ENCODE data around the gene CYTL1. TPM values are rescaled to one million over a fixed set of nuclear protein-coding genes. Genes with fewer than 3 reads are reported as not detected.
A peak's percentile ranks its signal among the peaks of the same experiment; 100 is the strongest.

The CYTL1 gene
- total RNA-seq, 2 experiments from 2014 or later = not detected

GRCh38 chr4:5054532-5054931 lies 35.3 kb upstream of the CYTL1 start:
- intact Hi-C loops (cut with micrococcal nuclease) = no loop called here
- no peaks in the 10 kb centered on the region for H3K36me3 Mint-ChIP-seq (ENCODE audit: low read depth)
- no peak for ATAC-seq
- TF ChIP-seq CTCF (IDR thresholded peaks at IDR 0.05) = no peak
- H3K27me3 Mint-ChIP-seq = peaks cover 25% of the 10 kb centered on the region
- H3K4me3 Mint-ChIP-seq = no peak overlapping the region
- ChIA-PET POLR2A (no interaction called here), CTCF (interaction anchor here (1.0 to 1.2 kb wide), 2 partner anchors 61 to 305 kb away, joined by 3 read pairs; no protein-coding TSS in a partner anchor)
- peaks cover 13% of the 10 kb centered on the region for H3K4me1 Mint-ChIP-seq (ENCODE audit: low read depth)
- no peaks in the 10 kb centered on the region for H3K9me3 Mint-ChIP-seq
- no peak overlapping the region for H3K27ac Mint-ChIP-seq
- no peak for DNase-seq

- ATAC-seq = no peak
Observed at GRCh38 chr4:5052726-5053425, 33.6 kb upstream of the CYTL1 start.

GRCh38 chr4:5052204-5052702 lies 33.0 kb upstream of the CYTL1 start:
- ATAC-seq (no peak), DNase-seq (no peak)
- H3K36me3 Mint-ChIP-seq (ENCODE audit: low read depth) = no peaks in the 10 kb centered on the region
- peak overlapping the region; percentile 9 for H3K4me3 Mint-ChIP-seq
- peaks cover 35% of the 10 kb centered on the region for H3K27me3 Mint-ChIP-seq
- intact Hi-C loops (cut with micrococcal nuclease) = no loop called here
- ChIA-PET CTCF (no interaction called here), POLR2A (interaction anchor here (1.0 kb wide), 1 partner anchor 10 kb away, joined by 3 read pairs; no protein-coding TSS in a partner anchor)
- H3K4me1 Mint-ChIP-seq (ENCODE audit: low read depth) = peaks cover 13% of the 10 kb centered on the region
- no peak overlapping the region for H3K27ac Mint-ChIP-seq
- no peak for TF ChIP-seq CTCF (IDR thresholded peaks at IDR 0.05)
- no peaks in the 10 kb centered on the region for H3K9me3 Mint-ChIP-seq

More at GRCh38 chr4:5052726-5053425, 33.6 kb upstream of the CYTL1 start:
- H3K36me3 Mint-ChIP-seq (ENCODE audit: low read depth) = no peaks in the 10 kb centered on the region
- ChIA-PET CTCF (no interaction called here), POLR2A (interaction anchor here (1.0 kb wide), 1 partner anchor 9 kb away, joined by 3 read pairs; no protein-coding TSS in a partner anchor)
- H3K9me3 Mint-ChIP-seq = no peaks in the 10 kb centered on the region
- peaks cover 13% of the 10 kb centered on the region for H3K4me1 Mint-ChIP-seq (ENCODE audit: low read depth)
- no peak for DNase-seq
- intact Hi-C loops (cut with micrococcal nuclease) = no loop called here
- no peak overlapping the region for H3K27ac Mint-ChIP-seq
- TF ChIP-seq CTCF (IDR thresholded peaks at IDR 0.05) = no peak
- no peak overlapping the region for H3K4me3 Mint-ChIP-seq
- H3K27me3 Mint-ChIP-seq = peaks cover 33% of the 10 kb centered on the region

GRCh38 chr4:5051278-5052203 lies 32.3 kb upstream of the CYTL1 start, which contains the start of gene STK32B:
Gene STK32B (plus strand): TSS chr4:5051480.
- DNase-seq = peak; percentile 51
- CTCF ChIA-PET = interaction anchor here (1.2 kb wide), 1 partner anchor 15 kb away, joined by 3 read pairs; no protein-coding TSS in a partner anchor
- H3K4me1 Mint-ChIP-seq (ENCODE audit: low read depth) = peaks cover 13% of the 10 kb centered on the region
- H3K4me3 Mint-ChIP-seq = peak within 1 kb of the TSS; percentile 56
- peaks cover 37% of the 10 kb centered on the region for H3K27me3 Mint-ChIP-seq
- ATAC-seq = peak; percentile 64
- H3K9me3 Mint-ChIP-seq = no peaks in the 10 kb centered on the region
- intact Hi-C loops (cut with micrococcal nuclease) = no loop called here
- H3K36me3 Mint-ChIP-seq (ENCODE audit: low read depth) = no peaks in the 10 kb centered on the region
- no peak for TF ChIP-seq CTCF (IDR thresholded peaks at IDR 0.05)
- no peak within 1 kb of the TSS for H3K27ac Mint-ChIP-seq
- POLR2A ChIA-PET = no interaction called here
